Naive thymus-derived CD4-positive, alpha-beta T cell (primary cell): ENCODE measurements around the gene PPP1CA. TPM values are rescaled to one million over a fixed set of nuclear protein-coding genes. Genes with fewer than 3 reads are reported as not detected.

Experiments used
- ATAC-seq: fragments of 150-1000 bp; cut with Tn5 transposase; 2 replicates; pipeline ENCODE4 v1.10.0; 2021; ENCODE audit warnings: mild to moderate bottlenecking, moderate library complexity
- CTCF ChIA-PET: fragments of 350-600 bp; sonication (Branson Sonifier 250); formaldehyde crosslinking; loops from one replicate; lab custom pipeline; 2021; ENCODE audit warnings: antibody characterized with exemption; lab: Charles Lee
- POLR2A ChIA-PET: fragments of 350-600 bp; sonication (Branson Sonifier 250); formaldehyde crosslinking; loops from one replicate; lab custom pipeline; 2021; ENCODE audit warnings: antibody characterized with exemption, inconsistent platforms; lab: Charles Lee
- DNase-seq, 9 donors: peaks; one replicate each; pipeline versions ENCODE4 v3.0.0 to v3.0.0-alpha.2; 2020 to 2022; ENCODE audit warnings: mixed read lengths in 1 of 9
- H3K27ac ChIP-seq: one replicate; pipeline ENCODE4 v1.7.0; 2013; ENCODE audit warnings: mild to moderate bottlenecking, low read depth, low read length, moderate library complexity
- H3K27me3 ChIP-seq, 2 donors: one replicate each; pipeline ENCODE4 v1.7.0; 2013; ENCODE audit warnings: low read length in 2 of 2, mild to moderate bottlenecking in 2 of 2, moderate library complexity in 2 of 2; ENCODE audit not compliant: control insufficient read depth in 2 of 2, insufficient read depth in 2 of 2
- H3K36me3 ChIP-seq, 3 experiments: 1 replicate in 2 of 3; 2 replicates in 1 of 3; pipeline ENCODE4 v1.7.0; 2013; ENCODE audit warnings: low read length in 3 of 3, mild to moderate bottlenecking in 3 of 3, moderate library complexity in 1 of 3; ENCODE audit not compliant: insufficient read depth in 3 of 3, control insufficient read depth in 2 of 3
- H3K4me1 ChIP-seq, 2 donors: one replicate each; pipeline ENCODE4 v1.7.0; 2013; ENCODE audit warnings: low read length in 2 of 2, mild to moderate bottlenecking in 2 of 2, moderate library complexity in 1 of 2; ENCODE audit not compliant: control insufficient read depth in 2 of 2, insufficient read depth in 2 of 2
- H3K4me3 ChIP-seq: 2 replicates; pipeline ENCODE4 v1.7.0; 2013; ENCODE audit warnings: mild to moderate bottlenecking, low read length
- H3K9me3 ChIP-seq, 3 experiments: 1 replicate in 2 of 3; 2 replicates in 1 of 3; pipeline ENCODE4 v1.7.0; 2013; ENCODE audit warnings: low read length in 3 of 3; ENCODE audit not compliant: control insufficient read depth in 2 of 3
- H3K27ac Mint-ChIP-seq, 9 donors: one replicate each; pipeline ENCODE4 v1.8.0; 2020 to 2022; ENCODE audit warnings: mixed read lengths in 9 of 9, mild to moderate bottlenecking in 8 of 9, moderate library complexity in 5 of 9, inconsistent platforms in 2 of 9
- H3K27me3 Mint-ChIP-seq, 5 donors: one replicate each; pipeline ENCODE4 v1.8.0; 2021 to 2022; ENCODE audit warnings: mixed read lengths in 5 of 5, mild to moderate bottlenecking in 1 of 5
- H3K36me3 Mint-ChIP-seq, 5 donors: one replicate each; pipeline ENCODE4 v1.8.0; 2020 to 2022; ENCODE audit warnings: mixed read lengths in 5 of 5, mild to moderate bottlenecking in 3 of 5, inconsistent platforms in 1 of 5
- H3K4me1 Mint-ChIP-seq, 7 donors: one replicate each; pipeline ENCODE4 v1.8.0; 2020 to 2022; ENCODE audit warnings: mixed read lengths in 7 of 7, mild to moderate bottlenecking in 3 of 7, inconsistent platforms in 1 of 7
- H3K4me3 Mint-ChIP-seq, 10 donors: one replicate each; pipeline ENCODE4 v1.8.0; 2020 to 2022; ENCODE audit warnings: mild to moderate bottlenecking in 10 of 10, mixed read lengths in 10 of 10, moderate library complexity in 6 of 10, inconsistent platforms in 2 of 10
- H3K9me3 Mint-ChIP-seq, 11 donors: one replicate each; pipeline ENCODE4 v1.8.0; 2020 to 2022; ENCODE audit warnings: mixed read lengths in 11 of 11, mild to moderate bottlenecking in 4 of 11, inconsistent platforms in 1 of 11, moderate library complexity in 1 of 11
- intact Hi-C, 2 donors: fragments of 100-400 bp; cut with micrococcal nuclease; formaldehyde crosslinking; loops; one replicate each; pipeline ENCODE4 v1.15.1; 2023
- polyA plus RNA-seq, 2 donors: library from polyadenylated mRNA; unstranded; fragments of 300-500 nt; fragmentation: Illumina TruSeq; gene quantifications; one replicate each; pipeline ENCODE4 v1.2.3, GENCODE V29; 2021
- total RNA-seq, 6 experiments: library from RNA in 5 of 6; stranded (reverse) in 5 of 6; gene quantifications; 1 replicate in 5 of 6; 2 replicates in 1 of 6; pipeline ENCODE4 v1.2.3 and lab custom pipeline; 2021 to 2026

PPP1CA gene
- total and polyA plus RNA-seq, 7 experiments from 2014 or later: 83.0 to 363 (median 150) TPM

DNA sequence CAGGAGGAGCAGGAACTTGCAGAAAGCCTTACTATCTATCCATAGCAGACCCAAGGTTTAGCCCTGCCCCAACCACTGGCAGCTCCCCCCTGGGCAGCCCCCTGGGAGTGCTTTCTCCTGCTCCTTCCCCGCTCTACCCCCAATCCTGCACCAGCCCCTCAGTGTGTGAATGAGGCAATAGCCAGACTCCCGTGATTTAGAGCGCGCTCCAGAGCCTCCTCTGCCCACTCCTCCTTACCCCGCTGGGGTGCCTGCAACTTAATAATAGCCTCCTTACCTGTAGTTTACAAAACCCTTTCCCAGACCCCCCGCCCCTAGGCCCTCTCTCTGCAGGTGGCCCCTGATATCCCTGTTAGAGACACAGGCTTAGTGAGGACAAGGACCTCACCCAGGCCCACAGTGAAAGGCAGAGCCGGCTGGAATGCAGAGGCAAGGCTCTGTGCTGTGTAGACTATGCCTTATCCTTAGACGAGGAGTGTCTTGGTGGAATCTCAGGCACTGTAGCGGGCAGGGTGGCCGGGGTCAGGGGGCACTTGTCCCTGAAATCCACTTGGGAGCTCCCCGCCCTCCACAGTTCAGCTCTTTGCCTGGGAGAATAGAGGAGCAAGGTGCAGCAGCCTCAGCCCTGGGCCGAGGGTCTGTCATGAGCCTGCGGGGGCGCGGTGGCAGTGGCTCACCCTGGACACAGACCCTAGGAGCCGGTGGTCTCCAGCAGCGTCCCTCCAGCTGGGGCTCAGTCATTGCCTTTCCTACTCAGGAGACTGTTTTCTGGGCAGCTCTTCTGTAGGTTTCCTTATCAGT, 9.5 kb upstream of the PPP1CA start:
- Mint-ChIP-seq H3K36me3 (peaks cover 0 to 37% (median 11%) of the 10 kb centered on the region in 5 donors), H3K4me1 (peaks cover 55 to 93% (median 73%) of the 10 kb centered on the region in 7 donors), H3K4me3 (peak overlapping the region; percentile 39 to 100 (median 92)), H3K9me3 (no peaks in the 10 kb centered on the region), H3K27ac (peak overlapping the region; percentile 48 to 98 (median 91)), H3K27me3 (peaks cover 0 to 13% (median 0%) of the 10 kb centered on the region in 5 donors)
- H3K9me3 ChIP-seq: no peaks in the 10 kb centered on the region
- H3K4me3 ChIP-seq: peak overlapping the region; percentile 98
- H3K36me3 ChIP-seq: peaks cover 0 to 7% (median 0%) of the 10 kb centered on the region in 3 experiments
- CTCF ChIA-PET: no interaction called here
- POLR2A ChIA-PET: interaction anchor here (0.6 to 31.8 kb wide), 15 partner anchors 10 to 794 kb away, joined by 3 to 1530 read pairs (median 7); partner anchors contain the start of genes AIP, CABP4, POLD4 and PPP1CA
- H3K4me1 ChIP-seq: peaks cover 84 to 94% of the 10 kb centered on the region in 2 donors
- intact Hi-C loops: loop anchor here in 1 of 2 donors (1.0 kb wide), 1 partner anchor 8 kb away; no protein-coding TSS in a partner anchor
- DNase-seq: no peak
- no peaks in the 10 kb centered on the region for H3K27me3 ChIP-seq
- H3K27ac ChIP-seq: peak overlapping the region; percentile 87
- ATAC-seq: no peak

DNA sequence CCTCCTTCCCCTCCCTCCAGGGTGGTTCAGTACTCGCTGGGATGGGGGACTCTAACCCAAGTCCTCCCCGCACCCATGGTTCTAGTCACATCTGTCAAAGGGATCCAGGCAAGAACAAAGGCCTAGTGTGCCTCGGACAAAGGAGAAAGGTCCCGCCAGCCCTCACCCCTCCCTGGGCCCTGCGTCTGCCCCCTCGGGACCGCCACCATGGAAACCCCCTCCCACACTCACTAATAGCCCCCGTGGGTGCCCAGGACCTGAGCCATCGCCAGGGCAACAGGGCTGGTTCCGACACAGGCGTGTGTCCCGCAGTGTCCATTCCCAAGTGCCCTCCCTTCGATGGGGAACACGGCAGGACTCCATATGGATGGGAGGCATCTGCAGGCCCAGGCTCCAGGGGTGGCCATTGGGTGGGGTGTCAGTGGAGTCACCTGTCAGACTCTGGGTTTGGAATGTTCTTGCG, 8.7 kb upstream of the PPP1CA start:
- Mint-ChIP-seq H3K36me3 (peaks cover 0 to 39% (median 11%) of the 10 kb centered on the region in 5 donors), H3K9me3 (no peaks in the 10 kb centered on the region), H3K27me3 (peaks cover 0 to 10% (median 0%) of the 10 kb centered on the region in 5 donors), H3K4me3 (peak overlapping the region; percentile 50 to 100 (median 92)), H3K27ac (peak overlapping the region; percentile 48 to 98 (median 92)), H3K4me1 (peaks cover 52 to 94% (median 73%) of the 10 kb centered on the region in 7 donors)
- Histone ChIP-seq H3K4me1 (peaks cover 88 to 96% of the 10 kb centered on the region in 2 donors), H3K27me3 (no peaks in the 10 kb centered on the region), H3K36me3 (peaks cover 0 to 14% (median 5%) of the 10 kb centered on the region in 3 experiments), H3K4me3 (peak overlapping the region; percentile 98), H3K9me3 (no peaks in the 10 kb centered on the region), H3K27ac (peak overlapping the region; percentile 87)
- POLR2A ChIA-PET: interaction anchor here (1.4 to 31.8 kb wide), 6 partner anchors 13 to 97 kb away, joined by 3 to 1530 read pairs (median 120); partner anchors contain the start of genes AIP, PPP1CA, PTPRCAP and RAD9A
- intact Hi-C loops: no loop called here
- CTCF ChIA-PET: no interaction called here
- DNase-seq: no peak
- ATAC-seq: no peak

GRCh38 chr11:67409781-67410368, 8.2 kb upstream of the PPP1CA start:
- ATAC-seq: no peak
- H3K36me3 Mint-ChIP-seq: peaks cover 0 to 45% (median 11%) of the 10 kb centered on the region in 5 donors
- CTCF ChIA-PET: interaction anchor here (0.6 to 2.3 kb wide), 3 partner anchors 8 to 18 kb away, joined by 3 to 8 read pairs (median 3); partner anchors contain the start of gene RPS6KB2

GRCh38 chr11:67409261-67409666, 7.6 kb upstream of the PPP1CA start:
- peak; percentile 78 for ATAC-seq
- no peaks in the 10 kb centered on the region for H3K27me3 ChIP-seq
- Mint-ChIP-seq H3K27ac (peak overlapping the region; percentile 83 to 98 (median 93)), H3K4me3 (peak overlapping the region; percentile 80 to 100 (median 96)), H3K4me1 (peaks cover 52 to 90% (median 78%) of the 10 kb centered on the region in 7 donors), H3K27me3 (peaks cover 0 to 8% (median 0%) of the 10 kb centered on the region in 5 donors), H3K9me3 (peaks cover 0 to 3% (median 0%) of the 10 kb centered on the region in 11 donors), H3K36me3 (peaks cover 0 to 50% (median 11%) of the 10 kb centered on the region in 5 donors)
- peak overlapping the region; percentile 98 for H3K4me3 ChIP-seq
- peaks cover 86% of the 10 kb centered on the region in 2 donors for H3K4me1 ChIP-seq
- intact Hi-C loops: loop anchor here (1.0 kb wide), 4 partner anchors 8 to 55 kb away; partner anchors contain the start of gene PTPRCAP (in 1 of the 2)
- ChIA-PET CTCF (interaction anchor here (0.6 to 2.3 kb wide), 6 partner anchors 9 to 29 kb away, joined by 3 to 8 read pairs (median 4); partner anchors contain the start of genes PTPRCAP and RPS6KB2), POLR2A (interaction anchor here (0.6 to 25.4 kb wide), 19 partner anchors 11 to 140 kb away, joined by 3 to 1530 read pairs (median 5); partner anchors contain the start of genes AIP, CARNS1, CORO1B and PTPRCAP)
- H3K9me3 ChIP-seq: no peaks in the 10 kb centered on the region
- H3K27ac ChIP-seq: peak overlapping the region; percentile 87
- DNase-seq: peak in 8 of 9 donors; percentile 62 to 82 (median 78)
- peaks cover 0 to 19% (median 5%) of the 10 kb centered on the region in 3 experiments for H3K36me3 ChIP-seq

More at GRCh38 chr11:67409781-67410368, 8.2 kb upstream of the PPP1CA start:
- DNase-seq: peak in 1 of 9 donors; percentile 18
- Histone ChIP-seq H3K27ac (peak overlapping the region; percentile 87), H3K27me3 (no peaks in the 10 kb centered on the region), H3K9me3 (no peaks in the 10 kb centered on the region), H3K4me3 (peak overlapping the region; percentile 98), H3K4me1 (peaks cover 88 to 92% of the 10 kb centered on the region in 2 donors), H3K36me3 (peaks cover 0 to 17% (median 5%) of the 10 kb centered on the region in 3 experiments)
- H3K4me3 Mint-ChIP-seq: peak overlapping the region; percentile 80 to 100 (median 92)
- peaks cover 0 to 8% (median 0%) of the 10 kb centered on the region in 5 donors for H3K27me3 Mint-ChIP-seq
- intact Hi-C loops: loop anchor here (1.0 kb wide), 4 partner anchors 7 to 54 kb away; partner anchors contain the start of gene PTPRCAP (in 1 of the 2)
- H3K9me3 Mint-ChIP-seq: peaks cover 0 to under 1% (median 0%) of the 10 kb centered on the region in 11 donors
- H3K27ac Mint-ChIP-seq: peak overlapping the region; percentile 83 to 98 (median 92)
- POLR2A ChIA-PET: interaction anchor here (1.2 to 25.4 kb wide), 8 partner anchors 12 to 140 kb away, joined by 3 to 1530 read pairs (median 8); partner anchors contain the start of genes AIP, CARNS1, PTPRCAP and RAD9A
- H3K4me1 Mint-ChIP-seq: peaks cover 52 to 92% (median 78%) of the 10 kb centered on the region in 7 donors

GRCh38 chr11:67408437-67409200, 7.0 kb upstream of the PPP1CA start:
- DNase-seq: peak in 4 of 9 donors; percentile 31 to 49 (median 33)
- POLR2A ChIA-PET: interaction anchor here (0.5 to 25.4 kb wide), 23 partner anchors 10 to 1478 kb away, joined by 3 to 1530 read pairs (median 4); partner anchors contain the start of genes AIP, CARNS1, CORO1B and PTPRCAP
- peaks cover 0 to 3% (median 0%) of the 10 kb centered on the region in 11 donors for H3K9me3 Mint-ChIP-seq

More at GRCh38 chr11:67408437-67409200, 7.0 kb upstream of the PPP1CA start:
- peaks cover 0 to 25% (median 5%) of the 10 kb centered on the region in 3 experiments for H3K36me3 ChIP-seq
- Mint-ChIP-seq H3K36me3 (peaks cover 0 to 52% (median 11%) of the 10 kb centered on the region in 5 donors), H3K4me3 (peak overlapping the region; percentile 90 to 100 (median 98)), H3K4me1 (peaks cover 51 to 86% (median 80%) of the 10 kb centered on the region in 7 donors), H3K27me3 (peaks cover 0 to 5% (median 0%) of the 10 kb centered on the region in 5 donors), H3K27ac (peak overlapping the region; percentile 91 to 95 (median 93))
- no peaks in the 10 kb centered on the region for H3K27me3 ChIP-seq
- no peaks in the 10 kb centered on the region for H3K9me3 ChIP-seq
- peak; percentile 10 for ATAC-seq
- H3K27ac ChIP-seq: peak overlapping the region; percentile 87
- peak overlapping the region; percentile 98 for H3K4me3 ChIP-seq
- peaks cover 80 to 83% of the 10 kb centered on the region in 2 donors for H3K4me1 ChIP-seq
- CTCF ChIA-PET: interaction anchor here (0.9 to 2.3 kb wide), 6 partner anchors 10 to 29 kb away, joined by 3 to 8 read pairs (median 4); partner anchors contain the start of gene PTPRCAP
- intact Hi-C loops: loop anchor here (1.0 kb wide), 4 partner anchors 9 to 56 kb away; partner anchors contain the start of gene PTPRCAP (in 1 of the 2)
